Immature natural killer cell (primary cell): ENCODE data around the gene MBNL2. TPM values are rescaled to one million over a fixed set of nuclear protein-coding genes. Genes with fewer than 3 reads are reported as not detected.

Experiments used
- DNase-seq, 3 donors: peaks; one replicate each; pipeline ENCODE4 v3.0.0; 2022; ENCODE audit warnings: mixed read lengths in 1 of 3
- H3K27ac Mint-ChIP-seq, 6 donors: one replicate each; pipeline ENCODE4 v1.8.0; 2020; ENCODE audit warnings: mixed read lengths in 6 of 6, mild to moderate bottlenecking in 5 of 6, inconsistent platforms in 4 of 6, moderate library complexity in 3 of 6
- H3K27me3 Mint-ChIP-seq, 3 donors: one replicate each; pipeline ENCODE4 v1.8.0; 2020 to 2021; ENCODE audit warnings: low read depth in 3 of 3, mild to moderate bottlenecking in 3 of 3, mixed read lengths in 3 of 3, moderate library complexity in 3 of 3, inconsistent platforms in 1 of 3
- H3K36me3 Mint-ChIP-seq, 3 donors: one replicate each; pipeline ENCODE4 v1.8.0; 2020; ENCODE audit warnings: mixed read lengths in 3 of 3, inconsistent platforms in 2 of 3, mild to moderate bottlenecking in 2 of 3
- H3K4me1 Mint-ChIP-seq, 2 donors: one replicate each; pipeline ENCODE4 v1.8.0; 2020; ENCODE audit warnings: inconsistent platforms in 2 of 2, mild to moderate bottlenecking in 2 of 2, mixed read lengths in 2 of 2, moderate library complexity in 1 of 2
- H3K4me3 Mint-ChIP-seq, 5 donors: one replicate each; pipeline ENCODE4 v1.8.0; 2020; ENCODE audit warnings: mild to moderate bottlenecking in 5 of 5, mixed read lengths in 5 of 5, inconsistent platforms in 3 of 5, moderate library complexity in 3 of 5
- H3K9me3 Mint-ChIP-seq, 6 donors: one replicate each; pipeline ENCODE4 v1.8.0; 2020; ENCODE audit warnings: mild to moderate bottlenecking in 6 of 6, mixed read lengths in 6 of 6, inconsistent platforms in 4 of 6, moderate library complexity in 3 of 6
- polyA plus RNA-seq, 3 donors: library from polyadenylated mRNA; unstranded; fragments of 300-500 nt; fragmentation: Illumina TruSeq; gene quantifications; one replicate each; pipeline ENCODE4 v1.2.3, GENCODE V29; 2021

The MBNL2 gene
- polyA plus RNA-seq, 3 donors from 2014 or later: 11.7 to 19.4 (median 18.6) TPM

DNA sequence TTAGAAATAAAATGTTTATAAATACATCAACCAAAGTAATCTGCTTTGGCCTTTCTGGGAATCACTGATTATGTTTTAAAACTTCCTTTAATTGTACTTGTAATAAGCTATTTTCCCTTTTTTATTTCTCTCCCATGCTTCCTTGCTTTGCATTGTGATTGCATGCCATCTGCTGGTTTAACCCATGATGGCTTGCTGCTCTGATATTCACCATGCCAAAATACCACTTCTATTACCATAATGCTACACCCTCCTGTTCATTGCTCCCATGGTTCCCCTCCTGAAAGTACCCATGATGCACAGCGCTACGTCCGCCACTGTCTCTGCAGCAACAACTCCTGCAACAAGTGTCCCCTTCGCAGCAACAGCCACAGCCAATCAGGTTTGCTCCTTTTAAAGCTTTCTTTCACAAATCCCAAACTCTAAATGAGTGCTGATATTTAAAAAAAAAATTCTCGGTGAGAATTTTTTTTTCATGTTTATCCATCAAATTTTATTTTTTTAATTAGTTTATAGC is 144.1 kb downstream of the MBNL2 start:
- Mint-ChIP-seq H3K36me3 (peaks cover 18 to 29% (median 22%) of the 10 kb centered on the region in 3 donors), H3K9me3 (no peaks in the 10 kb centered on the region)

DNA sequence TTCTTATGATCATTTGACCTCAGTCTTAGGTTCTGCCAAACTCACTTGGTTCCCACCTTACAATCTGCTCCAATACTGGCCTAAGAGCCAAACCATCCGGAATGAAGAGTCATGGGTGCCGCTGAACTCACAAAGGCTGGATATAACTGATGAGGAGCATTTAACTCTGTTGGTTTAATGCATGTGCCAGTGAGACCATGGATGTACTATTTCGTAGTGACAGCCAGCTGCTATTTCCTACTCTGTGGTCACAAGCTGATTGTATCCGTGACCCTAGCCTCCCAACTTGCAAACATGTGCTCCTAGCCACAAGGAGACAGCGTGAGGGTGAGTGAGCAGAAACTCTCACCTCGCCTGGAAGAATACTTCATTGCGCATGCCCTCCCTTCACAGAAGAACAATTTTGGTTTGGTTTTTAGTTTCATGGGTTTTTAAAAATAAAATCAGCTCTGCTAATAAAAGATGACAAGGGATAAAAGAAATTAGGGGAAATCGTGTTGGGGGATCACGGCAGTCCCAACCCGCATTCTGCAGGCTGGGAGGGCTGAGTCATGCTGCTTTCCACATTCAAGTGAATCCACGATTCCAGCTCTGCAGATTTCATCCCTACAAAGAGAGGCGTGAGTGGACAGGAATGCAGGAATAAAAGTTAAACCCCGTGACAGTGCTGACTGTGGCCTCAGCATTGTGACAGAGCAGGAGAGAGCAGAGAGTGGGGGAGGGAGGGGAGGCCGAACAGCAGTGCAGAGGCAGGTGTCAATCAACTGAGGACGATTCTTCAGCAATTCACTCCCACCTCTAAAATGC is 145.1 kb downstream of the MBNL2 start:
- peaks cover 13 to 26% (median 17%) of the 10 kb centered on the region in 3 donors for H3K36me3 Mint-ChIP-seq
- H3K4me1 Mint-ChIP-seq: peaks cover 24 to 32% of the 10 kb centered on the region in 2 donors
- H3K27me3 Mint-ChIP-seq: peaks cover 0 to 2% (median 1%) of the 10 kb centered on the region in 3 donors
- H3K27ac Mint-ChIP-seq: peak overlapping the region; percentile 74 to 89 (median 83)
- no peaks in the 10 kb centered on the region for H3K9me3 Mint-ChIP-seq
- H3K4me3 Mint-ChIP-seq: peak overlapping the region in 4 of 5 donors; percentile 42 to 63 (median 48)
- peak; percentile 14 to 29 (median 19) for DNase-seq

More for the DNA sequence above, 144.1 kb downstream of the MBNL2 start:
- Mint-ChIP-seq H3K4me1 (peaks cover 24 to 32% of the 10 kb centered on the region in 2 donors), H3K4me3 (peak overlapping the region in 1 of 5 donors; percentile 56), H3K27ac (peak overlapping the region in 4 of 6 donors; percentile 4 to 86 (median 69)), H3K27me3 (peaks cover 0 to 2% (median 0%) of the 10 kb centered on the region in 3 donors)
- DNase-seq: no peak

DNA sequence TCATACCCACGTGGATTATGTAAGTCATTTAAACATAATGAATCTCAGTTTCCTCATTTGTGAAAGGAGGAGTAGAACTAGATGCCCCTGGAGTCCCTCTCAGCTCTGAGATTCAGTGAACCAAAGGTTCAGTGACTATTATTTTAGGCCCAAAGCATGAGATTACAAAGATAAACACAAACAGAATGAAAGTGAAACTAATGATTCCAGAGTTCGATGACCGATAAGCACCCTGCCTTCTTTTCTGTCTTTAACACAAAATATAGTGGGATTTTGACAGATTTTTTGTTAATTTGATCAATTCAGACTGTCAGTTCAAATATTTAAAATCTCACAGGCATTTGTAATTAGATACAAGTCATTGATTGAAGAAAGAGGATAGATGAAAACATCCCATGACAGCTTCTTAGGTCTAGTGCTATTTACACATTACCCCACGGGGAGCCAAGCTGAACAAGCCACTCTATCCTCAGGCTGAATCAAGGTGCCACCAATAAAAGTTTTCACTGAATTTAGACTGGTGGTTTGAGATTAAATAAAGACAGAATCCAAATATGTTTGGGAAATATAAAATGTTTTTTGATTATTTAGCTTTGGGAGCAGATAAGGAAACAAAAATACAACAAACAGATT is 147.2 kb downstream of the MBNL2 start:
- Mint-ChIP-seq H3K27me3 (peaks cover 1 to 2% (median 2%) of the 10 kb centered on the region in 3 donors), H3K9me3 (no peaks in the 10 kb centered on the region), H3K27ac (peak overlapping the region; percentile 86 to 94 (median 92)), H3K36me3 (peaks cover 0 to 10% (median 8%) of the 10 kb centered on the region in 3 donors), H3K4me3 (peak overlapping the region; percentile 84 to 92 (median 88)), H3K4me1 (peaks cover 24 to 32% of the 10 kb centered on the region in 2 donors)
- peak; percentile 21 to 39 (median 35) for DNase-seq

DNA sequence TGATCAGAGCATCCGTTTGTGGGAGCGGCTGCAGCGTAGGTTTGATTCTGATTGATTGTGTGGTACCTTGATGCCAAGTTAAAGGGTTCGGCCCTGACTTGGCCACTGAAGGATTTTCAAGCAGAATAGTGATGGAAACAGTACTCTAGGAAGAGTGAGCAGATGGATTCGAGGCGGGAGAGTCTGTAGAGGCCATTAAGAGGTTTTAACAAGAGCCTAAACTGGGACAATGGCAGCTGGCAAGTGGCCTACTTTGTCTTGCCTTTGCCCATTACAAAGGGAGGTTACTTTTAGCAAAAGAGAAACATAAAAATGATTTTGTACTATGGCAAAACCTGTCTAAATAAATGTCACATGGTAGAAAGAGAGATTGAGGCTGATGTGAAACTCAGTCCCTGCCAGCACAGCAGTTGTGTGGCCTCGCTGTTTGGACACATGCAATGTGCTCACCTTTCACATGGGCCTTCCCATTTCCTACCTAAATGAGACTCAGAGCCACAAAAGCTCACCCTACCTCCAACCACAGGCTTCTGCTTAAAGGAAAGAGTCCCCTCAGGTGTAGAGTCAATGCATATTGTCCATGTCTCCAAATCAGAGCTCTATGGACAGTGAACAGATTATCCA is 149.5 kb downstream of the MBNL2 start:
- Mint-ChIP-seq H3K4me1 (peaks cover 24 to 32% of the 10 kb centered on the region in 2 donors), H3K4me3 (no peak overlapping the region), H3K36me3 (peaks cover 11 to 21% (median 14%) of the 10 kb centered on the region in 3 donors), H3K27me3 (peaks cover 0 to 2% (median 1%) of the 10 kb centered on the region in 3 donors), H3K9me3 (no peaks in the 10 kb centered on the region), H3K27ac (no peak overlapping the region)
- DNase-seq: no peak

DNA sequence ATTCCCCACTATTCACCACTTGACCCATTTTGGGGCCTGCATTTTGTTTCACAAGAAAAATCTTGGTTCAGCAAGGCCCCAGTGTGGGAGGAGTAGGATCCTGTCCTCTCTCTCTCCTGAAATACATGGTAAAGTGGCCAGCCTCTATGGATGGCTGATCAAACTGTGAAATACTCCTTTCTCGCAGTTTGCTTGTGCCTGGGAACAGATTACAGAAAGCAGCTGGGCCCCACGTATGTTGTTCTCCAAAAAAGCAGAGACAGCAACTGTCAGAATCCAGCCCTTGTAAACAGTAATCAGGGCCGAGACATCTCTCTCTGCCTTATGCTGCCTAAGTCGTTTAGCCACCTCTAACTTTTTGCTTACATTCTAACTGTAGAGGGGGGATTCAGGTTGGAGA is 150.8 kb downstream of the MBNL2 start:
- Mint-ChIP-seq H3K36me3 (peaks cover 11 to 19% (median 12%) of the 10 kb centered on the region in 3 donors), H3K4me3 (no peak overlapping the region), H3K4me1 (peaks cover 13 to 20% of the 10 kb centered on the region in 2 donors), H3K27me3 (peaks cover 0 to 2% (median 1%) of the 10 kb centered on the region in 3 donors), H3K9me3 (no peaks in the 10 kb centered on the region), H3K27ac (peak overlapping the region in 1 of 6 donors; percentile 64)
- DNase-seq: no peak

DNA sequence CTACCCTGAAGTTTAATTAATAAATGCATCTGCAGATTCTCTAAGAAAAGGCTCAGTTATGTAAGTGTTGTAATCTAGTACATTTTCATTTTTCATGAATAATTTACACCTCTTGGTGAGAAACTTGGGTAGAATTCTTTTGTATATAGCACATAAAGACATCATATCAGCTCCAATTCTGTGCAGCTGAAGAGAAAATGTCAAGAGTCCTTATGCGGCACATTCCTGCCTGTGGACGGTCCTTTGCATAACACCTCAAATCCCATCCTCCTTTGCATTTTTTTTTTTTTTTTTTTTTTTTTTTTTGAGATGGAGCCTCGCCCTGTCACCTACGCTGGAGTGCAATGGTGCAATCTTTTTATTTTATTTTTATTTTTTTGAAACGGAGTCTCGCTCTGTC is 151.7 kb downstream of the MBNL2 start:
- Mint-ChIP-seq H3K27me3 (peaks cover 0 to 2% (median 1%) of the 10 kb centered on the region in 3 donors), H3K9me3 (no peaks in the 10 kb centered on the region), H3K4me3 (no peak overlapping the region), H3K27ac (no peak overlapping the region), H3K4me1 (peaks cover 8 to 14% of the 10 kb centered on the region in 2 donors), H3K36me3 (peaks cover 11 to 19% (median 12%) of the 10 kb centered on the region in 3 donors)
- no peak for DNase-seq

DNA sequence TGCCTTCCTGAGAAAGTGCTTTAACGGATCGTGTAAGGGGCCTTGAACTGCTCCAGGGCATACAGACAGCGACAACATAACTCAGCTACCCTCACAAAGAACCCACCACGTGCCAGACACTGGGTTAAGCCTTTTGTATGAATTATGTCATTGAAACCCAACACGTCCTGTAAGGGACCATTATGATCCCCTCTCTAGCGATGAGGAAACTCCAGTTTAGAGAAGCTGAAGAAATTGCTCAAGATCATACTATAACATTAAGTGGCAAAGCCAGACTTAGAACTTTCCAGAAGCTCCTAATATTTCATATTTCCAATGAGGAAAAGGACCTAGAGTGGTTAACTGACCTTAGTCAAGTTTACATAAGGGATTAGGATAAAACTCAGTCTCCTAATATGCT is 154.8 kb downstream of the MBNL2 start:
- peaks cover 12 to 26% (median 20%) of the 10 kb centered on the region in 3 donors for H3K36me3 Mint-ChIP-seq
- no peaks in the 10 kb centered on the region for H3K4me1 Mint-ChIP-seq
- H3K9me3 Mint-ChIP-seq: no peaks in the 10 kb centered on the region
- peaks cover 0 to 2% (median 2%) of the 10 kb centered on the region in 3 donors for H3K27me3 Mint-ChIP-seq
- no peak overlapping the region for H3K27ac Mint-ChIP-seq
- H3K4me3 Mint-ChIP-seq: no peak overlapping the region
- no peak for DNase-seq

DNA sequence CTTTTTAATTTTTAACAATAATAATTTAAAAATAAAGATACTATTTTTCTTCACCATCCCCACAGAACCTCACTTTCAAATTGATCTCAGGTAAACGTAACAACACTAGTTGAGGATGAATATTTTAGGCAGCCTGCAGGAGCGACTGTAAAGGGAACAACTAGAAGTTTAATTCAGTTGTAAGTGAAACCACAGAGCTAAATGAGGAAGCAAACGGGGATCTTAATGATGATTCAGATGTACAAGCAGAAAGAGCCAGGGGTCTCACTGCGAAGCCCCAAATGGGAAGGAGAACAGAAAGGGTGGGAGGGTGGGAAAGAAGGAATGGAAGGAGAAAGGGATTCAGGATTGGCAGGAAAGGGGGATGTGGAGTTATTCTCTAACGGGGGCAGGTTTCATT is 157.3 kb downstream of the MBNL2 start:
- Mint-ChIP-seq H3K4me1 (peaks cover 0 to 2% of the 10 kb centered on the region in 2 donors), H3K4me3 (no peak overlapping the region), H3K27me3 (peaks cover 0 to 4% (median 0%) of the 10 kb centered on the region in 3 donors), H3K27ac (no peak overlapping the region), H3K36me3 (peaks cover 15 to 39% (median 30%) of the 10 kb centered on the region in 3 donors), H3K9me3 (no peaks in the 10 kb centered on the region)
- no peak for DNase-seq

DNA sequence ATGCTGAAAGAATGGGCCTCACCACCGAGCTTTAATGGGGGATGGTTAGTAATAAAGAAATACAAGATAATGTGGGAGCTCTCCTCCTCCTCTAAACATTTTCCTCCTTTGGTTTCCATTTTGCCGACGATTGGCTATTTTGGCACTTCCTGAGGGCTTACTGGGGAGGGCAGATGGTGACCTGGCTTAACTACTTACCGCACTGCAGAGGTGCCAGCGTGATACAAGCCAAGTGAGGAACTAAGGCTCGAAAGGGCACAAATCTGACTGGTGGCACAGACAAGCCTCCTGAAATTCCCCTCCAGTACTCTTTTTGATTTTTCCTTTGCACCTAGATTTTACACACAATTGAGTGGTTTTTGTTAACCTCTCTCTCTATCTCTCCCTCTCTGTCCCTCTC is 158.6 kb downstream of the MBNL2 start:
- H3K9me3 Mint-ChIP-seq: no peaks in the 10 kb centered on the region
- H3K4me3 Mint-ChIP-seq: no peak overlapping the region
- H3K4me1 Mint-ChIP-seq: peaks cover 0 to 2% of the 10 kb centered on the region in 2 donors
- peak overlapping the region in 2 of 6 donors; percentile 3 to 36 for H3K27ac Mint-ChIP-seq
- peaks cover 0 to 4% (median 0%) of the 10 kb centered on the region in 3 donors for H3K27me3 Mint-ChIP-seq
- DNase-seq: no peak
- H3K36me3 Mint-ChIP-seq: peaks cover 13 to 27% (median 24%) of the 10 kb centered on the region in 3 donors

DNA sequence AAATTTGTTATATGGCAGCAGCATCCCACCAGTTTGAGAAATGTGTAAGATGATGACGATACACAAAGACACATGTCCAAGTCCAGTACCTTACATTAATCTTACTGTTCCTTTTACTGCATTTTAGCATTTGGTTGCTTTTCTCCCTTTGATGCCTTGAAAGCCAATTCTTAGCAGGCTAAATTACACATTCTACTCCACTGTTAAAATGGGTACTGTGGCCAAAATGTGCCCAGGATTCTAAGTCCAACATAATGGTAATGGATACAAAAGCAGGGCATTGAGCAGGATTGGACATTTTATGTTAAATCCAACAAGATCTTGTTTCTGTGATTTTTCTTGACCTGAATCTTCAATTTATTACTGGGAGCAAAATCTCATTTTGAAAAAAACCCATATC is 159.1 kb downstream of the MBNL2 start:
- Mint-ChIP-seq H3K36me3 (peaks cover 11 to 28% (median 23%) of the 10 kb centered on the region in 3 donors), H3K9me3 (no peaks in the 10 kb centered on the region), H3K27ac (peak overlapping the region in 1 of 6 donors; percentile 3), H3K4me1 (peaks cover 4% of the 10 kb centered on the region in 2 donors), H3K4me3 (no peak overlapping the region), H3K27me3 (peaks cover 0 to 4% (median 0%) of the 10 kb centered on the region in 3 donors)
- no peak for DNase-seq

DNA sequence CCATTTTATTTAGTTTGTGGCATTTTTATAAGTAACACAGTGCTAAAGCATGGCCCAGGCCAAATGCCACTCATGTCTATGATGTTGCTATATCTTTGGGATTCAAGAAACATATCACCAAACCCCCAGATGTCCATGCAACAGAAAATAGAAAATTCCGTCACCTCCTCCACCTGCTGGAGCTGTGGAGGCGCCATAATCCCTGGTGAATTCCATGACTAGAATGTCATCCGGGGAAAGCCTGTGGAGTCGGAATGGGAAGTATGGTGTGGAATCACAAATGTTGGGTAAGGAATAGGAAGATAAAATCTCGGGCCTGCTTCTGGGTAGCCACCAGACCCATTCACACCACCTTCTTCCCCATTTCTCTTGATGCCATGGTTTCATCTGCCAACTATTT is 160.1 kb downstream of the MBNL2 start:
- Mint-ChIP-seq H3K4me1 (peaks cover 15% of the 10 kb centered on the region in 2 donors), H3K36me3 (peaks cover 6 to 30% (median 19%) of the 10 kb centered on the region in 3 donors), H3K27ac (no peak overlapping the region), H3K4me3 (no peak overlapping the region), H3K27me3 (peaks cover 0 to 4% (median 0%) of the 10 kb centered on the region in 3 donors), H3K9me3 (no peaks in the 10 kb centered on the region)
- no peak for DNase-seq

DNA sequence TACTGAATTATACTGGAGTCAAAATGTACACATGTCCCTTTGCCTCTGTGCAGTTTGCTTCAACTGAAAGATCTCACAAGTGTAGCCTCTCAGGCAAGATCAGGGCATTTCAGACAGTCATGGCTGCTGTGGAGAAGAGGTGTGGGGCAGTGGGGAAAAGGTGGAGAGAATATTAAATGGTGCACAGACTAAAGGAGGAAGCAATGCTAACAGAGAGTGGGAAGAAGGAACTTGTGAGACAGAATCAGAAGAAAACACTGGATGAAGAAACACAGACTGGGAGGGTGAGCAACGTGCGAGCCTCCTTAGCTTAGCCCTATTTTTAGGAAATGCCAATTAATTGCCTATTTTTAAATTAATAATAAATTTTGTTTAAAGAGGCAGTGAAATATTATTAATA is 162.2 kb downstream of the MBNL2 start:
- Mint-ChIP-seq H3K27me3 (peaks cover 0 to 5% (median 0%) of the 10 kb centered on the region in 3 donors), H3K27ac (no peak overlapping the region), H3K9me3 (no peaks in the 10 kb centered on the region), H3K4me3 (no peak overlapping the region), H3K4me1 (peaks cover 22% of the 10 kb centered on the region in 2 donors), H3K36me3 (peaks cover 6 to 27% (median 19%) of the 10 kb centered on the region in 3 donors)
- no peak for DNase-seq

DNA sequence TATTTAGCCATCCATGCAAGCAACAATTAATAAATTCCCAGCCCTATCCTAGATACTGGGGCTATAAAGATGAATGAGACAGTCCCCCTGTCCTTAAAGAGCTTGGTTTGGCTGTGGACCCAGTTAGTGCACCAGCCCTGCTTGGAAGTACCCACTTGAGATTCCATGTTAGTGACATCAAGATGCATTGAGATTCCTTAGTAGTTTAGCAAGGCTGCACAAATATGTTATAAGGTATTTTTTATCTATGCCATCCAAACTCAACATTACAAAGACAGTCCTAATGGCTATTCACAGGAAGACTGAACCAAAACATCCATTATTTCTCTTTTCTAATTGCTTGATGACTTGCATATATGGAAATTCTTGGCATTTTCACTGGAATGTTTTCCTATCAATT is 163.0 kb downstream of the MBNL2 start:
- Mint-ChIP-seq H3K9me3 (no peaks in the 10 kb centered on the region), H3K27ac (no peak overlapping the region), H3K4me1 (peaks cover 22% of the 10 kb centered on the region in 2 donors), H3K36me3 (peaks cover 6 to 27% (median 19%) of the 10 kb centered on the region in 3 donors), H3K27me3 (peaks cover 0 to 4% (median 0%) of the 10 kb centered on the region in 3 donors), H3K4me3 (no peak overlapping the region)
- no peak for DNase-seq
